IMR-90 (cell line): ENCODE results near the gene DNAH3. TPM values are rescaled to one million over a fixed set of nuclear protein-coding genes. Genes with fewer than 3 reads are reported as not detected.

ENCODE experiments used
- ATAC-seq: fragments of 200-7000 bp; cut with Tn5 transposase; 2 replicates; pipeline ENCODE4 v1.9.1; 2020; ENCODE audit warnings: low read depth, mild to moderate bottlenecking, moderate library complexity
- BruUV-seq: library from RNA; stranded (reverse); fragments of 400-500 nt; replicated peaks from 2 replicates; lab custom pipeline; 2021; lab: Mats Ljungman, UMichigan
- CTCF ChIA-PET: fragments of 300-600 bp; formaldehyde crosslinking; extraction: SDS; loops from one replicate; lab custom pipeline; 2021; ENCODE audit warnings: antibody characterized with exemption; lab: Yijun Ruan, JAX
- POLR2A ChIA-PET: fragments of 300-600 bp; sonication (Branson Sonifier 250); formaldehyde crosslinking; loops from one replicate; lab custom pipeline; 2022; ENCODE audit warnings: antibody characterized with exemption; ENCODE audit not compliant: unreplicated experiment; lab: Charles Lee
- DNase-seq: peaks from one replicate; pipeline ENCODE4 v3.0.0; 2013
- H2AFZ ChIP-seq: replicated peaks from 2 replicates; pipeline ENCODE3; 2013; ENCODE audit warnings: low read length, mild to moderate bottlenecking; ENCODE audit not compliant: poor library complexity
- H2AK5ac ChIP-seq: 2 replicates; pipeline ENCODE4 v1.6.1; 2013; ENCODE audit warnings: low read depth, low read length, inconsistent platforms
- H2AK9ac ChIP-seq: replicated peaks from 2 replicates; pipeline ENCODE3; 2013; ENCODE audit warnings: mild to moderate bottlenecking, low read depth, low read length, moderate library complexity; ENCODE audit not compliant: poor library complexity
- H2BK120ac ChIP-seq: 2 replicates; pipeline ENCODE4 v1.6.1; 2013; ENCODE audit warnings: low read depth, low read length, inconsistent platforms
- H2BK15ac ChIP-seq: 3 replicates; pipeline ENCODE4 v1.6.1; 2013; ENCODE audit warnings: low read depth, low read length, inconsistent platforms
- H2BK20ac ChIP-seq: 2 replicates; pipeline ENCODE4 v1.6.1; 2013; ENCODE audit warnings: low read depth, mild to moderate bottlenecking, inconsistent platforms, low read length, moderate library complexity
- H2BK5ac ChIP-seq: 2 replicates; pipeline ENCODE4 v1.6.1; 2013; ENCODE audit warnings: mild to moderate bottlenecking, low read depth, low read length, inconsistent platforms; ENCODE audit not compliant: poor library complexity, severe bottlenecking
- H3K14ac ChIP-seq: replicated peaks from 2 replicates; pipeline ENCODE4 v1.6.1; 2013; ENCODE audit warnings: low read depth, low read length, inconsistent platforms
- H3K18ac ChIP-seq: 2 replicates; pipeline ENCODE4 v1.6.1; 2013; ENCODE audit warnings: low read depth, low read length, control low read depth
- H3K23ac ChIP-seq: 2 replicates; pipeline ENCODE4 v1.6.1; 2013; ENCODE audit warnings: low read depth, low read length, inconsistent platforms
- H3K27ac ChIP-seq: 2 replicates; pipeline ENCODE4 v1.5.1; 2013; ENCODE audit warnings: mild to moderate bottlenecking, control low read depth, low read length; ENCODE audit not compliant: insufficient read depth
- H3K27me3 ChIP-seq: 2 replicates; pipeline ENCODE4 v1.6.1; 2013; ENCODE audit warnings: low read length; ENCODE audit not compliant: control insufficient read depth, insufficient read depth
- H3K36me3 ChIP-seq: 2 replicates; pipeline ENCODE4 v1.6.1; 2013; ENCODE audit warnings: low read length, mixed read lengths; ENCODE audit not compliant: control insufficient read depth, insufficient read depth
- H3K4ac ChIP-seq: 2 replicates; pipeline ENCODE4 v1.6.1; 2013; ENCODE audit warnings: low read depth, low read length, inconsistent platforms
- H3K4me1 ChIP-seq: 2 replicates; pipeline ENCODE4 v1.6.1; 2013; ENCODE audit warnings: low read length, mixed read lengths; ENCODE audit not compliant: control insufficient read depth, insufficient read depth
- H3K4me2 ChIP-seq: 2 replicates; pipeline ENCODE4 v1.6.1; 2013; ENCODE audit warnings: low read depth, mild to moderate bottlenecking, control low read depth, low read length, moderate library complexity
- H3K4me3 ChIP-seq: 2 replicates; pipeline ENCODE4 v1.5.1; 2013; ENCODE audit warnings: low read depth, mild to moderate bottlenecking, control low read depth, low read length, moderate library complexity; ENCODE audit not compliant: insufficient read depth
- H3K56ac ChIP-seq: 2 replicates; pipeline ENCODE4 v1.6.1; 2013; ENCODE audit warnings: low read length, inconsistent platforms; ENCODE audit not compliant: insufficient read depth; ENCODE audit errors: extremely low read depth
- H3K79me1 ChIP-seq, 2 experiments: 2 replicates each; pipeline ENCODE4 v1.6.1; 2013; ENCODE audit warnings: low read length in 2 of 2, inconsistent platforms in 1 of 2, low read depth in 1 of 2
- H3K9ac ChIP-seq: 2 replicates; pipeline ENCODE4 v1.6.1; 2013; ENCODE audit warnings: low read depth, low read length, control low read depth
- H3K9me1 ChIP-seq: 2 replicates; pipeline ENCODE4 v1.6.1; 2013; ENCODE audit warnings: low read length, inconsistent platforms; ENCODE audit not compliant: insufficient read depth
- H3K9me3 ChIP-seq: 2 replicates; pipeline ENCODE4 v1.6.1; 2013; ENCODE audit warnings: low read length; ENCODE audit not compliant: control insufficient read depth, insufficient read depth
- H4K20me1 ChIP-seq: 2 replicates; pipeline ENCODE4 v1.6.1; 2013; ENCODE audit warnings: low read length, inconsistent platforms; ENCODE audit not compliant: insufficient read depth
- H4K5ac ChIP-seq: 2 replicates; pipeline ENCODE4 v1.6.1; 2013; ENCODE audit warnings: mild to moderate bottlenecking, low read depth, low read length, control low read depth
- H4K8ac ChIP-seq, 2 experiments: 2 replicates each; pipeline ENCODE4 v1.6.1; 2013; ENCODE audit warnings: low read depth in 2 of 2, low read length in 2 of 2, control low read depth in 1 of 2, inconsistent platforms in 1 of 2
- H4K91ac ChIP-seq: 2 replicates; pipeline ENCODE4 v1.6.1; 2013; ENCODE audit warnings: low read depth, low read length, inconsistent platforms; ENCODE audit not compliant: insufficient read depth
- BHLHE40 ChIP-seq: fragments of 150-350 bp; IDR thresholded peaks from 2 replicates; pipeline ENCODE4 v1.6.1; 2016; ENCODE audit warnings: mild to moderate bottlenecking, low read depth, low read length
- CEBPB ChIP-seq: IDR thresholded peaks from 2 replicates; pipeline ENCODE4 v1.6.1; 2012; ENCODE audit warnings: low read depth, low read length, improper control_type of control experiment
- CTCF ChIP-seq: conservative IDR thresholded peaks from 2 replicates; pipeline ENCODE4 v1.5.1; 2012; ENCODE audit warnings: mild to moderate bottlenecking, low read depth, low read length, improper control_type of control experiment
- FOS ChIP-seq: fragments of 150-350 bp; IDR thresholded peaks from 2 replicates; pipeline ENCODE4 v1.6.1; 2016; ENCODE audit warnings: low read depth, low read length
- MXI1 ChIP-seq: IDR thresholded peaks from 2 replicates; pipeline ENCODE4 v1.6.1; 2012; ENCODE audit warnings: low read depth, mild to moderate bottlenecking, low read length, moderate library complexity, borderline replicate concordance
- USF2 ChIP-seq: fragments of 150-350 bp; IDR thresholded peaks from 2 replicates; pipeline ENCODE4 v1.6.1; 2017; ENCODE audit warnings: mild to moderate bottlenecking, antibody characterized with exemption, low read length, low read depth
- WGBS, 2 experiments: methylation state at CpG; one replicate each; pipeline versions ENCODE4 v1.1.5 to v1.1.7; 2013; ENCODE audit warnings: missing lambda C conversion rate in 2 of 2; ENCODE audit not compliant: insufficient read length in 1 of 2; ENCODE audit errors: extremely low coverage in 2 of 2; 5-methylcytosine and 5-hydroxymethylcytosine counted together
- dilution Hi-C: fragments of 300-500 bp; cut with HindIII; formaldehyde crosslinking; loops from one replicate; pipeline ENCODE4 v1.14.3; 2018; ENCODE audit warnings: low sequenced_read_pairs; ENCODE audit not compliant: unreplicated experiment
- in situ Hi-C: fragments of 300-500 bp; cut with MboI; formaldehyde crosslinking; loops from 3 replicates; pipeline ENCODE4 v1.14.3; 2019; ENCODE audit warnings: low sequenced_read_pairs, inconsistent platforms, mixed read lengths
- intact Hi-C: fragments of 100-400 bp; cut with micrococcal nuclease; formaldehyde crosslinking; loops from 2 replicates; pipeline ENCODE4 v1.10.0; 2022
- polyA plus RNA-seq, 3 experiments: library from polyadenylated mRNA; depleted of rRNA; stranded (reverse); fragments of >200 nt; gene quantifications; 2 replicates each; pipeline ENCODE4 v1.2.3, GENCODE V29; 2012; ENCODE audit warnings: low replicate concordance in 1 of 3
- total RNA-seq: library from RNA; depleted of rRNA; stranded (reverse); fragments of >200 nt; gene quantifications from 2 replicates; pipeline ENCODE4 v1.2.3, GENCODE V29; 2012

DNAH3 gene
- total and polyA plus RNA-seq, 2 of the 4 experiments (the other 2 are of a cell fraction), result not detected

DNA sequence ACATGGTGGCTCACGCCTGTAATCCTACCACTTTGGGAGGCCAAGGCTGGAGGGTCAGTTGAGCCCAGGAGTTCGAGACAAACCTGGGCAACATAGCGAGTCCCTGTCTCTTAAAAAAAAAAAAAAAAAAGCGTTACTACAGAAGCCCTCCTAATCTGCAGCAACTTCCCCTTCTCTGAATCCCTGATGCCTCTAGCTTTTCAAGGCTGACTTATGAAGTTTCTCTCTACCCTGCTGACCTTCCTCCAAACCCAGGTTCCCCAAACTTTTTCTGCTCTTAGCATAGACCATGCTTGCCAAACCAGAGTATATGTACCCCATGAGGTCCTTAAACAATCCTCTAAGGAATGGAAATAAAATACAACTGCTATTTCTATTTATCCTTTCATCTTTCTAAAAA is 233.7 kb downstream of the DNAH3 start:
- H3K18ac ChIP-seq, result no peak overlapping the region
- no CpG with 5 or more reads among the region's 4 CpGs for WGBS, 2 experiments
- no peak overlapping the region for H2BK20ac ChIP-seq
- H2BK15ac ChIP-seq, result no peak overlapping the region
- H3K27ac ChIP-seq, result no peak overlapping the region
- ChIA-PET CTCF (interaction anchor here (0.6 kb wide), 1 partner anchor 78 kb away, joined by 5 read pairs; no protein-coding TSS in a partner anchor), POLR2A (no interaction called here)
- no peak overlapping the region for H3K56ac ChIP-seq
- intact Hi-C loops (no loop called here), dilution Hi-C loops (no loop called here), in situ Hi-C loops (no loop called here)
- BruUV-seq, result no TSS peak
- no peak overlapping the region for H3K4ac ChIP-seq
- H3K23ac ChIP-seq, result no peak overlapping the region
- H3K4me1 ChIP-seq, result peaks cover 7% of the 10 kb centered on the region
- DNase-seq (no peak), ATAC-seq (no peak)
- H2AK5ac ChIP-seq, result no peak overlapping the region
- no peak overlapping the region for H3K4me2 ChIP-seq
- H3K36me3 ChIP-seq, result no peaks in the 10 kb centered on the region; the same call in 1 of the 2 replicates
- H2AFZ ChIP-seq, result no peak overlapping the region
- H3K9ac ChIP-seq, result no peak overlapping the region
- H4K20me1 ChIP-seq, result no peaks in the 10 kb centered on the region
- H2BK120ac ChIP-seq, result no peak overlapping the region
- no peaks in the 10 kb centered on the region for H3K27me3 ChIP-seq
- H4K91ac ChIP-seq, result no peak overlapping the region
- no peak overlapping the region for H2BK5ac ChIP-seq
- no peak overlapping the region for H2AK9ac ChIP-seq
- H3K9me3 ChIP-seq, result no peaks in the 10 kb centered on the region
- TF ChIP-seq USF2 (no peak), MXI1 (no peak), BHLHE40 (no peak), FOS (no peak), CEBPB (no peak), CTCF (no peak)
- no peak overlapping the region for H3K14ac ChIP-seq
- H4K8ac ChIP-seq, result no peak overlapping the region
- peaks cover 0 to 9% of the 10 kb centered on the region in 2 experiments; a peak in 1 of 4 replicates for H3K79me1 ChIP-seq
- peaks cover 5% of the 10 kb centered on the region; the same call in 1 of the 2 replicates for H3K9me1 ChIP-seq
- no peak overlapping the region for H3K4me3 ChIP-seq
- no peak overlapping the region for H4K5ac ChIP-seq
